ENCODE results near the gene NFIA. TPM values are rescaled to one million over a fixed set of nuclear protein-coding genes. Genes with fewer than 3 reads are reported as not detected.
"Not testable (repeated sequence)": the region's sequence is repeated elsewhere in the genome, so short reads cannot be mapped to it uniquely, and the experiment has no call there.

NFIA gene
- total RNA-seq, 1 donor from 2014 or later, result 49.4 TPM

DNA sequence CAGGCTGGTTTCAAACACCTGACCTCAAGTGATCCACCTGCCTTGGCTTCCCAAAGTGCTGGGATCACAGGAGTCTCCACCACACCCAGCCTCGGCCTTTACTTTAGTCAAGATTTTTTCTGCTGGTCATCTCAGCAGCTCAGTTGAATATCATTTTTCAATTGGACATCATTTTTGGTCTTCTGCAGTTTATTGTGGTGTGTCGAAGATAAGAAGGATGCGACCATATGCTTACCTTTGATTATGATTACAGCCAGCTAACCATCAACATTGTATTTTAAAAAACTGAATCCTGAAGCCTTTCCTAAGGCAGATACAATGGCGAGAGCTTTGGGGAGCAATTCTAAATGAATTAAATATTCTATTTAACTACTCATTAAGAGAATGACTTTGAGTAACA lies 12.3 kb upstream of the NFIA start:
- H3K36me3 Mint-ChIP-seq, result no peaks in the 10 kb centered on the region
- no peak for DNase-seq (ENCODE audit: extremely low spot score, unreplicated experiment)
- H3K9me3 Mint-ChIP-seq, result no peaks in the 10 kb centered on the region
- TF ChIP-seq, protein P1, sequence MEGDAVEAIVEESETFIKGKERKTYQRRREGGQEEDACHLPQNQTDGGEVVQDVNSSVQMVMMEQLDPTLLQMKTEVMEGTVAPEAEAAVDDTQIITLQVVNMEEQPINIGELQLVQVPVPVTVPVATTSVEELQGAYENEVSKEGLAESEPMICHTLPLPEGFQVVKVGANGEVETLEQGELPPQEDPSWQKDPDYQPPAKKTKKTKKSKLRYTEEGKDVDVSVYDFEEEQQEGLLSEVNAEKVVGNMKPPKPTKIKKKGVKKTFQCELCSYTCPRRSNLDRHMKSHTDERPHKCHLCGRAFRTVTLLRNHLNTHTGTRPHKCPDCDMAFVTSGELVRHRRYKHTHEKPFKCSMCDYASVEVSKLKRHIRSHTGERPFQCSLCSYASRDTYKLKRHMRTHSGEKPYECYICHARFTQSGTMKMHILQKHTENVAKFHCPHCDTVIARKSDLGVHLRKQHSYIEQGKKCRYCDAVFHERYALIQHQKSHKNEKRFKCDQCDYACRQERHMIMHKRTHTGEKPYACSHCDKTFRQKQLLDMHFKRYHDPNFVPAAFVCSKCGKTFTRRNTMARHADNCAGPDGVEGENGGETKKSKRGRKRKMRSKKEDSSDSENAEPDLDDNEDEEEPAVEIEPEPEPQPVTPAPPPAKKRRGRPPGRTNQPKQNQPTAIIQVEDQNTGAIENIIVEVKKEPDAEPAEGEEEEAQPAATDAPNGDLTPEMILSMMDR (conservative IDR thresholded peaks at IDR 0.05), result no peak
- peaks cover 14% of the 10 kb centered on the region for H3K27me3 Mint-ChIP-seq
- H3K4me1 Mint-ChIP-seq (ENCODE audit: unreplicated experiment), result no peaks in the 10 kb centered on the region
- no peak overlapping the region for H3K27ac Mint-ChIP-seq
- H3K4me3 Mint-ChIP-seq, result no peak overlapping the region

DNA sequence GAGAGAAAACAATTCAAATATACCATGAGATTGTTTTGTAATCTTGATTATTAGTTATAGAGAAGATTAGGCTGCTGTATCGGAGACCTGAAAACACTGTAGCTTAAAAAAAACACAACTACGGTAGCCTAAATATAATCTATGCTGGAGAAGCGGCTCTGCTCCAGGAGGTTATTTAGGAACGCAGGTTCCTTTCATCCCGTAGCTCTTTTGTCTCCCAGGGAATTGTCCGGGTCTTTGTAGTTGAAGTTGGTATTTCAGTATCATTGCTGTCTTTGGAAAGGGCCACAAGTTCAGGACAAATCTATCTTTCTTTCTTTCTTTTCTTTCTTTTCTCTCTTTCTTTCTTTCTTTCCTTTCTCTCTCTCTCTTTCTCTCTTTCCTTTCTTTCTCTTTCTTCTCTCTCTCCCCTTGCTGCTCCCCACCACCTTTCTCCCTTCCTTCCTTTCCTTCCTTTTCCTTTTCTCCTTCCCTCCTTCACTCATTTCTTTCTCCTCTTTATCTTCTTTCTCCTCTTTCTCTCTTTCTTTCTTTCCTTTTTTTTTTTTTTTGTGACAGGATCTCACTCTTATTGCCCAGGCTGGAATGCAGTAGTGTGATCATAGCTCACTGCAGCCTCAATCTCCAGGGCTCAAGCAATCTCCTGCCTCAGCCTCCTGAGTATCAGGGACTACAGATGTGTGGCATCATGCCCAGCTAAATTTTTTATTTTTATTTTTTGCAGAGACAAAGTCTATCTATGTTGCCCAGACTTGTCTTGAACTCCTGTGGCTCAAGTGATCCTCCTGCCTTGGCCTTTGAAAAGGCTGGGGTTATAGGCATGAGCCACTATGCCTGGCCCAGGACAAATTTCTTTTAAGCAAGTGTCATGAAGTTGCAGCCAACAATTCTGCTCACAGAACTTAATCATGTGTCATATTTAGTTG lies 10.9 kb upstream of the NFIA start:
- no peak for DNase-seq (ENCODE audit: extremely low spot score, unreplicated experiment)
- no peak overlapping the region for H3K27ac Mint-ChIP-seq
- TF ChIP-seq, protein P1 (conservative IDR thresholded peaks at IDR 0.05), result no peak
- H3K36me3 Mint-ChIP-seq, result no peaks in the 10 kb centered on the region
- H3K9me3 Mint-ChIP-seq, result no peaks in the 10 kb centered on the region
- peaks cover 6% of the 10 kb centered on the region for H3K4me1 Mint-ChIP-seq (ENCODE audit: unreplicated experiment)
- H3K4me3 Mint-ChIP-seq, result no peak overlapping the region
- H3K27me3 Mint-ChIP-seq, result peaks cover 14% of the 10 kb centered on the region

DNA sequence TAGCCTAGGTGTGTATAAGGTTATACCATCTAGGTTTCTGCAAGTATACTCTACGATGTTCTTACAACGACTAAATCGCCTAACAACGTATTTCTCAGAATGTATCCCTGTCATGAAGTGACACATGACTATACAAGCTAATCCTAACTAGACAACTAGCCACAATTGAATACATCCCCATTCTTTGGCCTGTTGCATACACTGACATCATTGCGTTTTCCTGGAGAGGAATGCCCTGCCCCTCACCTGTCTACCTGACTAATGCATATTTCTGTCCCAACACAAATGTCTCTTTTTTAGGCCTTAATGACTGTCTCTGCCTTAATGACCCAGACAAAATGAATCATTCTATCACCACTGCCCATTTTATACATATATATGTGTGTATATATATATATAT lies 8.5 kb upstream of the NFIA start:
- no peak overlapping the region for H3K27ac Mint-ChIP-seq
- TF ChIP-seq, protein P1 (conservative IDR thresholded peaks at IDR 0.05), result no peak
- no peaks in the 10 kb centered on the region for H3K9me3 Mint-ChIP-seq
- no peak overlapping the region for H3K4me3 Mint-ChIP-seq
- no peaks in the 10 kb centered on the region for H3K36me3 Mint-ChIP-seq
- peaks cover 14% of the 10 kb centered on the region for H3K27me3 Mint-ChIP-seq
- peaks cover 19% of the 10 kb centered on the region for H3K4me1 Mint-ChIP-seq (ENCODE audit: unreplicated experiment)
- no peak for DNase-seq (ENCODE audit: extremely low spot score, unreplicated experiment)

DNA sequence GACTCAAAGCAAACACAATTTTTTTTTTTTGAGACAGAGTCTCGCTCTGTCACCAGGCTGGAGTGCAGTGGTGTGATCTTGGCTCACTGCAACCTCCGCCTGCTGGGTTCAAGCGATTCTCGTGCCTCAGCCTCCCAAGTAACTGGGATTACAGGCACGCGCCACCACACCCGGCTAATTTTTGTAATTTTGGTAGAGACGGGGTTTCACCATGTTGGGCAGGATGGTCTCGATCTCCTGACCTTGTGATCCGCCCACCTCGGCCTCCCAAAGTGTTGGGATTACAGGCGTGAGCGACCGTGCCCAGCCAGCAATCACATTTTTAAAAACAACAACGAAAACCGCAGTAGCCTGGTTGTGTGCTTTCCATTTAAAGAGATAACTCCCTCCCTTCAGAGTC lies 6.5 kb upstream of the NFIA start:
- peaks cover 14% of the 10 kb centered on the region for H3K27me3 Mint-ChIP-seq
- not testable (repeated sequence) for DNase-seq (ENCODE audit: extremely low spot score, unreplicated experiment); H3K9me3 Mint-ChIP-seq; H3K36me3 Mint-ChIP-seq
- peaks cover 38% of the 10 kb centered on the region for H3K4me1 Mint-ChIP-seq (ENCODE audit: unreplicated experiment)
- H3K27ac Mint-ChIP-seq, result peak overlapping the region; percentile 88
- peak overlapping the region; percentile 88 for H3K4me3 Mint-ChIP-seq

DNA sequence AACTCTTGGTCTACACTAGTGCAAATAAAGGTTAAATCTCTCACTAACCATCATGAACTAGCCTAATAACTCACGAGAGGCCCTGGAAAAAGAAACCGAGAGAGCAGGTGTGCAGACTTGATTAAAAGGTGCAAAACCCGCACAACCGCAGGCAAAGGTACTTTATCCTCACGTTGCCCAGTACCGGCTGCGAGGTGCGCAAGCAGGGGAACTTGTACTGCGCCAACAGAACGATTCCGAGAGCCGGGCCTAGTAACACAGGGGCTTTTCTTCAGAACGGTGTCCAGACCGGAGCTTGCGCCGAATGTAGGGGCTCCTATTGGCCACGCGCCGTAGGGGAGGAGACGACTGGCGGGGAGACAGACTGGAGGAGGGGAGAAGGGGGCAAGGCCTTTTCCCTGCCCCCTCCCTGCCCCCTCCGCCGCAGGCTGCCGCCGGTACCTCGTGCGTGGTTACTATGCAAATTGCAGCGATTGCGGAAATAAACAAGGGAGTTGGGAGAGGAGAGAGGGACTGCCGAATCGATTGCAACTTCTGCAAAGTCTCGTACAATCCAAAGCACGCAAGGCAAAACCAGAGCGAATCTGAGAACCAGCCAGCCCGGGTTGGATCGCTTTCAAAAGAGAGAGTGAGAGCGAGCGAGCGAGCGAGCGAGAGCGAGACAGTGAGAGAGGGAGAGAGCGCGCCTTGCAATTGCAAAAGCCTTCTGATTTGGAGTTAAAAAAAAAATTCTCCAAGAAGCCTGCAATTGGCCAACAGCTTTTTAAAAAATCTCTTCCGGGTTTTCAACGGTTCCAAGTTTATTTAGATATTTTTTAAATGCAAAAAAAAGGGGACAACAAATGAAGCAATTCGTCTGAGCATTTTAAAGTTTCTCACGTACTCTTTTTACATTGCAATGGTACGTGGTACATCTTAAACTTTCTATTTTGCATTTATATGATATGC lies 5.4 kb upstream of the NFIA start:
- peak; percentile 91 for DNase-seq (ENCODE audit: extremely low spot score, unreplicated experiment)
- H3K4me1 Mint-ChIP-seq (ENCODE audit: unreplicated experiment), result peaks cover 41% of the 10 kb centered on the region
- H3K27me3 Mint-ChIP-seq, result peaks cover 10% of the 10 kb centered on the region
- TF ChIP-seq, protein P1 (conservative IDR thresholded peaks at IDR 0.05), result no peak
- H3K4me3 Mint-ChIP-seq, result peak overlapping the region; percentile 88
- no peaks in the 10 kb centered on the region for H3K9me3 Mint-ChIP-seq
- peak overlapping the region; percentile 88 for H3K27ac Mint-ChIP-seq
- no peaks in the 10 kb centered on the region for H3K36me3 Mint-ChIP-seq

Measured in type B pancreatic cell (in vitro differentiated cells).